GM19099 (cell line): ENCODE data around the gene RFFL.

ENCODE experiments used
- POLR2A ChIP-seq: IDR thresholded peaks from 3 replicates; pipeline ENCODE4 v1.6.1; 2011; ENCODE audit warnings: low read depth; ENCODE audit not compliant: insufficient read length; ENCODE audit errors: extremely low read depth

Gene RFFL

DNA sequence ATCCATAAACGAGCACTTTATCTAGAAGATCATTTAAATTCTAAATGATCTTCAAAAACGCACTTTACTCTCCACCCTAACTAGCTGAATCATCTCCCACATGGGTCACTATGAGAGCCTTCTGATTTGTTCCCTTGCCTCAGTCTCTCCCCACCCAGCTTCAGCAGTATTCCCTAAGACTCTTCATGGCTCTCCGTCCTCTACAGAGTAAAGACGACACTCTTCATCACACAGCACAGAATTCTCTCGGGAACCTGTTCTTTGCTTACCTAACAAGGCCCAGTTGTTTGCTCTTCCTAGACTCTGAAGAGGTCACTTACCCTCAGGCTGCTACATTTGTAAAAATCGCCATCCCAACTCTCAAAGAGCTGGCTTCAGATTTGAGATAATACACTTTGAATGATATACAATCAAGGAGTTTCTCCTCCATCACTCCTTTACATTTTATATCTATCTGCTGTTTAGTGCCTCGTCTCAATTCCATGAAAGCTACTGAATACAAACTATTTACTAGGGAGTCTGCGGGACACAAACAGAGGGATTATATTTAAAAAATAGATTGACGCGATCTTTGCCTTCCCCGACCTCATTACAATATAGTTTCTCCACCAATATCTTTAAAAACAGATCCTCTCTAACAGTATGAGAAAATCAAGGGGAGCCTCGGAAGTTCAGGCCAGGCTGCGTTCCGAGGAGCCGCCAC is 83.7 kb downstream of the RFFL start:
- TF ChIP-seq POLR2A = no peak

DNA sequence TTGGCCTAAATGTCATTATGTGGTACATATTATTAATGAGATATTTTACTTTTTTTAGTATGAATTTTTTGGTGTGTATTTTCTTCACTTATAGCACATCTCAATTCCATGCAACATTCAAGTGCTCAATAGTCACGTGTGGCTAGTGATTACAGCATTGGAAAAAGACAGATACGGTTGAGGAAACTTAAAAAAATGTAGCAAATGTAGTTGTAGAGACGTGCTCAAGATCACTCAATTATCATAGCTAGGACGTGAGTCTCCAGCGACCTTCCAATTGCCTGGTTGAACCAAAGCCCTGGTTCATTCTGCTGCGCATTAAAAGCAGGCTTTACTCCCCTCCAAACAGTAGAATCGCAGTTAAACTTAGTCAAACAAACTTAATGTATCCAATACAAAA is 84.4 kb downstream of the RFFL start:
- no peak for TF ChIP-seq POLR2A

DNA sequence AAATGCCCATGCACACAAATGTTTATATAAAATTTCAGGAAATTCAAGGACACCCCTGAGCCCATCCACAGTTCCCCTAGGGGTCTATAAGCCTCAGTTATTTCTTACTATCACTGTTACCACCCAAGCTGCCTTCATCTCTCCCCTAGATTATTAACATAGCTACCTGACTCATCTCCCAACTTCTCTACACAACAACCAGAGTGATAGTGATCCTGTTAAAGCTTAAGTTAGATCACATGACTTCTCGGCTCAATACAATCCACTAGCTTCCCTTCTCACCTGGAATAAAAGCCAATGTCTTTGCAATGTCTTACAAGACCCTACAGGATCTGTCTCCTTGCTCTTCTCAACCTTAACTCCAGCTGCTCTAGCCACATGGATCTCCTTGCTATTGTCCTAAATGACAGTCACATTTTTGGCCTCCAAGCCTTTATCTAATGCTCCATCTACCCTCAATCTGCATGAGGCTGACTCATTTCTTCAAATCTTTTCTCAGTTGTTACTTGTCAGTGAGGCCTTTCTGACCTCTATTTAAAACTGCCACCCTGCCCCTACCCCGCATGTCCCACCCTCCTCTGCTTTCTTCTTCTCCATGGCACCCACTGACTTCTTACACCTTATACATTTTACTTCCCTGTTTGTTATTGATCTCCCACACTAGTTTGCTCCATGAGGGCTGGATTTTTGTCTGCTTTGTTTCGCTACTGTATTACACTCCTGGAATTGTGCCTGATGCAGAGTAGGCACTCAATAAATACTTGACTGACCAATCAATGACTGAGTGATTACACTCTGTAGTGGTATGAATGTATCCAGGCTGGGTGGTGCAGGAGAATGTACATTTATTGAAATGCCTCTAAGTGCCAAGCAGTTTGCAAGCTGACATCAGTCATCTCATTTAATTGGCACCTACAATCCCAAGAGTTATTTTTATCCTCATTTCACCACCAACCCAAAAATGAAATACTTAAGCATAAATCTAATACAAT is 88.4 kb downstream of the RFFL start:
- no peak for TF ChIP-seq POLR2A

DNA sequence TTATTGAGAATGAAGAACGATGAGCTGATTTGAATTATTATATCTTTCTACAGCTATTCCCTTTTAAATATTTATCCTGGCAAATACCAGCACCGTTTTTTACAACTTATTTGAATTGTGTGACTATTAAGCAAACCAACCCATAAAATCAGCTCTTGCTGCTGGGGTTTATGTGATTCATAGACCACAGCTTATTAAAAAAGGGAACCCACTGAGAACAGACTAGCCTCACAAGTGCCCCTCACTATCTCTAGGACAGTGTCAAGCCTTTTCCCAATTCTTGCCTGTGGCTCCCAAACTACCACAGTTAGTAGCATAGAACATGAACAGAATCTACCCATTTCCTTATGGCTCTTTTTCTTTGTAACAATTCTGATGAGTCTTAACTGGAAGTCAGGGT is 89.3 kb downstream of the RFFL start:
- no peak for TF ChIP-seq POLR2A

DNA sequence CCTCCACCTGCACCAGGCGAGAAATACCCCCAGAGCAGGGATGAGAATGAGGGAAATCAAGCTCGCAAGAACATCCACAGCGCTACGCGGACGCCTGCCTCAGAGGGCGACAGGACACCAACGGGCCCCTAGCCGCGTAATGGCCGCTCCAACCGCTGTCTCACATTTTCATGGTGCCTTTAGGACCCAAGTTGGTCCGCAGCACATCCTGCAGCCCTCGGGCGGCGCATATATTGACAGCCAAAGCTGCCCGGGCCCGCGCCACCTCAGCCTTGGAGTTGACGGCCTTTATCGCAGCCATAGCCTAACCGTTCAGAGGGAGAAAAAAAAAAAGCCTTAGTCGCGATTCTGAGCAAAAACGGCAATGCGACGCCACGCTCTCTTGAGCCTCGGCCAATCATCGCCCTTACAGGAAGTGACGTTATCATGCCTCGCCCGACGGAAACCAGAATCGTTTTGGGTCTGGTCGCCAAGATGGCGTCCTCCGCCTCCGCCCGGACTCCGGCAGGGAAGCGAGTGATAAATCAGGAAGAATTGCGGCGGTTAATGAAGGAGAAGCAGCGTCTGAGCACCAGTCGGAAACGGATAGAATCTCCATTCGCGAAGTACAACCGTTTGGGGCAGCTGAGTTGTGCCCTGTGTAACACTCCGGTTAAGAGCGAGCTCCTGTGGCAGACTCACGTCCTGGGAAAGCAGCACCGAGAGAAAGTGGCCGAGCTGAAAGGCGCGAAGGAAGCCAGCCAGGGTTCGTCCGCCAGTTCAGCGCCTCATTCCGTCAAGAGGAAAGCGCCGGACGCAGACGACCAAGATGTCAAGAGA is 102.2 kb downstream of the RFFL start, which contains the start of the genes CCT6B and ZNF830:
TSS of gene CCT6B (minus strand) at position 368 of the 819 bp plus-strand sequence. CDS start at position 301, 67 bp downstream.
TSS of gene ZNF830 (plus strand) at position 448 of the 819 bp plus-strand sequence. CDS start at position 475, 27 bp downstream.
- TF ChIP-seq POLR2A = peak; percentile 94

DNA sequence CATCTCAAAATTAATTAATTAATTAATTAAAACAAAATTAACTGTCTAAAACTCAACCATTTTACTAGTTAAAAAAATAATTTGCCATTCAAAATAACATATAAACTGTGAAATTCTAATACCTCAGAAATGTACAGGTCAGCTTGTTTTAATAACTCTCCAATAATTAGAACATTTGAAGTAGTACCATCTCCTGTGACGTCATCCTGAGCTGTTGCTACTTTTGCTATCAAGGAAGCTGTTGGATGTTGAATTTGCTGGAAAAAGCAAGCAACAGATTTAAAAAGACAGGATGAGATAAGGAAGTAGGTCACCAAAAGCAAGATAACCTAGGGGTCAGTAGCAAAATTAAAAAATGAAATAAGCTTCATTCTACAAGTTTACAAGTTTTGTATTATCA is 105.1 kb downstream of the RFFL start:
- no peak for TF ChIP-seq POLR2A
